GM21717 (cell line): ENCODE data around the gene RHBG.

ENCODE experiments used
- ATAC-seq: cut with Tn5 transposase; IDR thresholded peaks from one replicate; pipeline ENCODE4 v1.9.1; 2021; ENCODE audit warnings: mild to moderate bottlenecking, moderate library complexity; ENCODE audit not compliant: unreplicated experiment

RHBG gene

DNA sequence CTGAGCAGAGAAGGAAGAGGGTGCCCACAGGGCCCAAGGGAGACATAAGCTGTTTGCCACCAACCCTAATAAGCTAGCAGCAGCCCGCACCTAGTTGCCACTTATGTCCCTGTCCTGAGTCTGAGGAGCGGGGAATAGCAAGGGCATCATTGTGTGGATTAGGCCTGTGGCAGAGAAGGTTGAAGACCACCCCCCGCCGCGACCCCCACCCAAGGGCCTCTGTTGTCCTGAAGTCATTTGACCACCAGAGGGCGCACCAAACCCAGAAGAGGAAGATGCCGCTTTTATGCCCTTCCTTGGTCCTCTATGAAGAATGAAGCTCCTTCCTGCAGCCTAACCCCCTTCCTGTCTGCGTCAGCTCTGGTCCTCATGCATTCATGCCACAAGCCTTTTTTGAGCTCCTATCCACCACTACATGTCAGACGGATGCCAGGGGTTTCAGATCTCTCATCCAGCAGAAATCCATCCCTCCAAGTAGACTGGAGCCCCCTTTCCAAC is 16.6 kb downstream of the RHBG start:
- no peak for ATAC-seq

DNA sequence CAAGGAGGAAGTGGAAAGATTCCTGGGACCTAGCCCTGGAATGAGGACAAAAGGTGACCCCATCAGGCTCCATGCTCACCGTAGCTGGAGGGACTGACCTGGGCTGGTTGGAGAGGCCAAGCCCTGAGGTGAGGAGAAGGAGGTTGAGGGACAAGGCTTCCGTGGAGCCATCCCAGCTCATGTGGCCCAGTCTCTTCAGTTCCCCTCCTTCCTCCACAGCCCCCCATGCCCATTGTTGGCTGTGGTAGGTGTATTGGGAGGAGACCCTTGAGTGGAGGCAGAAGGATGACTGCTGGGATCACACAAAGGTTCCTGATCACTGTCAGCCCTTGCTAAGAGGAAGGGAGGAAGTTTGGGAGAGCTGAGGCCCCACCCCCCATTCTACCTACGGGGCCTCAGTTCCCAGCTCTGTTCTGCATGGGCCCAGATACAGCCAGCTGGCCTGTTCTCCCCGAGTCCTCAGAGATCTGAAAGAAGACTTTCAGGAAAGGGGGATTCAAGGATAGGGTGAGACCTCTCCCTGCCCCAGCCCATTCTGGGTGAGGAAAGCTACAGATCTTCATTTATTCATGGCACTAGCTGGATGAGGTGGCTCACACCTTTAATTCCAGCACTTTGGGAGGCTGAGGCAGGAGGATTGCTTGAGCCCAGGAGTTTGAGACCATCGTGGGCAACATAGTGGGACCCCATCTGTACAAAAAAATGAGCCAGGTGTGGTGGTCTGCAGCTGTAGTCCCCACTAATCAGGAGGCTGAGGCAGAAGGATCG is 17.3 kb downstream of the RHBG start:
- no peak for ATAC-seq

DNA sequence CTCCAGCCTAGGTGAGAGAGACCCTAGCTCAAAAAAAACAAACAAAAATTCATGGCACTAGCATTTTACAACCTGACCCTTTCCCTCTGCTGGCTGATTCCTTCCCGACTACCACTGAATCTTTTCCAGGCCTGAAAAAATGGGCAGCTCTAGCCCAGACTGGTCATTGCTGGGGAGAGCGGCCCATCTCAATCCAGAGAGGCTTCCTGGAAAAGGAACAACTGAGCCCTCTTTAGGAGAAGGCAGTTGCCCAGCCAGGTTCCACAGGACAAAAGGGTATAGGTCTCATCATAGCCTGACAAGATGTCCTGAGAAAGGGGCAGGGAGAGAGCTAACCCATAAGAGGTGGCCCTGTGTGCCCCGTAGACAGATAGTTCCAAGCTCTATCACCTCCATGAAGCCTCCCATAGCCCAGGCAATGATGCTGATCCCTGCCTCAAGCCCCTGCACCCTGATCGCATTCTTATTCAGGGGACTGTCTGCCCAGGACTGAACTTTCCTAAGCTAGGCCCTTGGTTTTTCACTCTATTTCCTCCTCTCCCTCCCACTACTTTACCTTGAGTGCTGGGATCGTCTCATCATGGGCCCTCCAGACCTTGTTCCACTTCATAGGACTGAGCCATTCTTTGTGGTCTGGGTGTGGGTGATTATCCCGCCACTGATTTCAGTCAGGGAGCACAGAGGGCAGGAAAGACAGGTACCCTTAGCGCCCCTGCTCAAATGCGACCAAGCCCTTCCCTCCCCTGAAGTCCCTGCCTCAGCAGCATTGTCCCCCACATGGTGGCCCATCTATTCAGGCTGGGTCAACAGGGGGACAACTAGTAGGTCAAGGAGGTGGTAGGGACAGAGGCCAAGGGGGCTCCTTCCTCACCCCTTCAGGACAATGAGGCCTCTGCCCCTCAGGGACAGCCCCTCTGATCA is 18.2 kb downstream of the RHBG start:
- ATAC-seq = no peak

DNA sequence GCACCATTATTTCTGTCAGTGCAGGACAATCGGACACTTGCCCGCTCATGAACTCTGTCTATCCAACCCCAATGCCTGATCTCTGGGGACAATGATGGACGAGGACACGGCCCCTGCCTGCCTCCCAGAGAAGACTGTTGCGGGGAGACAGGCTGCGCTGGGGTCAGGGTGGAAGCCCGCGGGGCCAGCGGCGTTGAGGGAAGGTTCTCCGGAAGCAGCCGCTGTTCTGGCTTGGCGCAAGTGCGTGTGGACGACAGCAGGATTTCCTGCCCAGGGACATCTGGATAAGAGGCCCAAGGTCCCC is 18.8 kb downstream of the RHBG start:
- ATAC-seq = no peak

DNA sequence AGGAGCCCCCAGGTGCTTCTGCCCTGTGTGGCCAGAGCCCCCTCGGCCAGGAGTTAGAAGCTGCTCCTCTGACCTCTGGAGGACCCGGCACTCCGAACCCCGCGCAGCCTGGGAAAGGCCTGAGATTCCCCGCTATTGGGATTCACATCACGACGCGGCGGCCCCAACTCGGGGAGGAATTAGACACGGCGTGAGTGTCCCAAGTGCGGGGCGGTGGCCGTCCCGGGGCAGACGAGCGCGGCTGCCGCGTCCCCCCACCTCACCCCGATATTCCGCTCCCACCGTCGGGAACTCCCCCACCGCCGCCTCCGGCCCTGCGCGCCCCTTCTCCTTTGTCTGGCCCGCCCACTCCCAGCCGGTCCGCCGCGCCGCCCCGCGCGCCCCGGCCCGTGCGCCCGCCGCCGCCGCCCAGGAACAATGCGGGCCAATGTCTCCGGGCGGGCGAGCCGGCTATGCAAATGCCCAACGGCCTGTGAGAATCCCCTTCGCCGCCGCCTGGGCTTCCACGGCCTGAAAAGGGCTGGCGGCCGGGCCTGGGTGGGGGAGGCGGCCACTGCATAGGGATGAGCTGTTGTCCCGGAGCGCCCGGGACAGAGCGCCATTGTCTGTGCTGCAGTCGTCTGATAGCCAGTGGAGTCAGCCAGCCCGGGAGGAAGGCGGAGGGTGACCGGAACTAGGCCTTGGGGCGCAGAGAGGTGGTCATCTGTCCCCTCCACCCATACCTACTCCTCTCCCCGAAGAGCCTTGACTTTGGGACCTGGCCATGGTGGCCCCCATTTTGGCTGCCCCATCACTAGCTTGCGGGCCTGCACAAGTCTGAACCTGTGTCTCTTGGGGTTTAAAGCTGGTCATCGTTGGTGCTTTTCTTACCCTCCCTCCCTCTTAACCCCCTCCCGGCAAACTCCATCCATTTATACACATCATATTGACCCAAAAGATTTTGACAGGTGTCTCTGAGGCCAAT is 19.4 kb downstream of the RHBG start:
- ATAC-seq = no peak

DNA sequence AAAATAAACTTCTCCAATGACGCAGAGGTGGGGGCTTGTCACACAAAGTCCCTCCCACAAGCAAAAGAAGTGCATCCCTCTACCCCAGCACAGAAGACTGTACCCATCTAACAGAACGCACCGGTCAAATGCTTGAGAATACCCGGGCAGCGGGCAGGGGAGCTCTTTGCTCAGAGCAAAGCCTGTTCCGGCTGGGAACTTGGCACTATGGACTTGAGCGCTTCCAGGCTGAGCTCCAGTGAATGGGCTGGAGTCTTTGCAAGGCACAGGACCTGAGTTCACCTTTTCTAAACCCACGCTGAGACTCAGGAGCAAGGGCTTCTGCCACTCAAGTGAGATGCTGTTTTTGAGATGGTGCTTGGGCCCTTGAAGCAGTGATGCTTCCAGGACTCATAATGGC is 20.3 kb downstream of the RHBG start:
- no peak for ATAC-seq

DNA sequence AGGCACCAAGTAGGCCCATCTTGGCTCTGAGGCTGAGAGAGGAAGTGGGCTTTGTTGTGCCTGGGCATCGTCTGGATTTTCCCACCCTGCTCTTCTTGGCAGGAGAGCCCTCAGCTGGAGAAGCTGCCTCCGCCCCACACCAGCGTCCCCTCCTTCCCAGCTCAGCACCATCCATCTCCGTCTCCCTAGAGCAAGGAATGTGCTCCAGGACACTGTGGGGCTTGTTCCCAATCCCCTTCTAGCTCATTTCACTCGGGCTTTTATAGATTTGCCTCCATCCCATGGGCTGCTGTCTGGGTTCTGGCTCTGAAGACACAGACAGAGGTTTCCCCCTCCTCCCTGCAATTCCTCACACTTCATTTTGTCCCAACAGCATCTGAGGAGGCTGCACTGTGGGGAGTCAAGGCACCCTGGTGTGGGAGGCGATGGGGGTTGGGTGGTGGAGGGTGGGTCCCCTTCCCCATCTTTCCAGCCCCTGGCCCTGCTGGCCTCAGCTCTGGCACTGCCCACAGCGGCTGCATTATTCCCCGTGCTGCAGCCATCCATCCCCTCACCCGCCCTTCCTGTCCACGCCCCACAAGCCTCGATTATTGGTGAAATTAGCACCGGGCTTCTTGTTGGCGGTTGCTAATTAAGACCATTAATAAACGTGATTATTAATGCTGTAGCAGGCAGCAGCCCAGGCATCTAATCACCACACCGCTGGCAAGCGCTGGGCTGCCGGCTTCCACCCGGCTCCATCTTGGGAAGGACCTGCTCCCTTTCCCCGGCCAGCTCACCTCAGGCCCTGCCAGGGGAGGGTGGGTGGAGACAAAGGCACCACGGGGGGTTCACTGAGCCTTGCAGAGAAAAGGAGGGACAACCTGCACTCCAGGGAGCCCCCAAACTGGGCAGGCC is 21.7 kb downstream of the RHBG start:
- no peak for ATAC-seq

DNA sequence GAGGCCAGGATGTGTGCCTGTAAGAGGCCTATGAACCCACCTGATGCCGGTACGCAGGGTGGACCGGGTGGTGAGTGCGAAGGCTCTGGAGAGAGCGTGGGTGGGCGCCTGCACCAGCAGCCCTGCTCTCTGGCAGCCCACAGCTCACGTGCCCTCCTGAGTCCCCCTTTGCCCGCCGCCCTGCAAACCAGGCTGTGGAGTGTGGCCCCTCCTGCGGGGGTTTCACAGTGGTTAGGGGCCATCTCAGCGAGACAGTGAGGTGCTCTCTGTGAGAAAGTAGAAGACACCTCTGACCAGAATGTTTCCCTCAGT is 22.3 kb downstream of the RHBG start:
- ATAC-seq = no peak

DNA sequence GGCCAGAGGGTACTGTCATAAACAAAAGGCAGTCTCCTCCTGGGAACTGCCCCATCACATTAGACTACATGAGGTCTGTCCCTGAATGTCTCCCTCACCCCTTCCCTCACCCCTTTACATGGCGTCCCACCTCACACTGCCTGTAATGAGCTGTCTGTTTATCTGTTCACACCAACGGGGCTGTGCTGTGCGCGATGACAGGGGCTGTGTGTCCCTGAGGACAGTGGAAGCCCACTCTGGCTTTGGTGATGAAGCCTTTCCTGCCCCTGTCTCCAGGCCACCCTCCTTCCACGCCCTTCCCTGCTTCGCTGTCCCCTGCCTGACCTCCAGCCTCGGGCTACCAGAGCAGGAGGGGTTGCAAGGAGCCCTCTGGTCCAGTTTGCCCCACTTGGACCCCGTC is 22.7 kb downstream of the RHBG start:
- no peak for ATAC-seq

DNA sequence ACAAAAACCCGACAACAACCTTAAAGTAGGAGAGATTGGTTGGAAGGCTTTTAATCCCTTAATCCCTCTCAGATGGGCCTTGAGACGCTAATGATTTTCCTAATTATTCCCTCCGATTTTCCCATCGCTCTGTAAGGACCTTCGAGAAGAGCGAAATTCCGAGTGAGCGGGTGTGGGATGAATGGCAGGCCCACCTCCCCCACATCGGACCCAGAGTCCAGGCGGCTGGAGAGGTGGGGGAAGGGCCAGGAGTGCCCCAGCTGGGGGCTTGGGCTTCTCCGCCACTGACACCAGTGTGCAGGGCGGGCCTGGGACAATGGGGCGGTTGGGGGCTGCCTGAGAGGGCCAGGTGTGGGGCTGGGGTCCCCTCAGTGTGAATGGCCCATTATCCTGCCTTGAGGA is 23.4 kb downstream of the RHBG start:
- ATAC-seq = no peak

DNA sequence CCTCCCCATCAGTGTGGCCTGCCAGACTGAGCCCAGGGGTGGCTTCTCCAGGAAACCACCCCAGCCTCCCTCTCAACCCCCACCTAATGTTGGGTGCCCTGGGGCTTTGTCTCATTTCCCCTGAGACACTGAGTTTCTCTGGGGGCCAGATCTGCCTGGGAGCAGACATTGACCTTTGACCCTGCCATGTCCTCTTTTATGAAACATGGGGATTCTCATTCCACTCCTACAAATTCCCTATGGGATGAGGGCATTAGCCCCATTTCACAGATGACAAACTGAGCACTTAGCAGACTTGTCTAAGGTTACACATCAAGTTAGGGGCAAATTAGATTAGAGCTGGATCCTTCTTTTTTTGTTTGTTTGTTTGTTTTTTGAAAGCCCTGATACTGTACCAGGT is 24.1 kb downstream of the RHBG start:
- no peak for ATAC-seq

DNA sequence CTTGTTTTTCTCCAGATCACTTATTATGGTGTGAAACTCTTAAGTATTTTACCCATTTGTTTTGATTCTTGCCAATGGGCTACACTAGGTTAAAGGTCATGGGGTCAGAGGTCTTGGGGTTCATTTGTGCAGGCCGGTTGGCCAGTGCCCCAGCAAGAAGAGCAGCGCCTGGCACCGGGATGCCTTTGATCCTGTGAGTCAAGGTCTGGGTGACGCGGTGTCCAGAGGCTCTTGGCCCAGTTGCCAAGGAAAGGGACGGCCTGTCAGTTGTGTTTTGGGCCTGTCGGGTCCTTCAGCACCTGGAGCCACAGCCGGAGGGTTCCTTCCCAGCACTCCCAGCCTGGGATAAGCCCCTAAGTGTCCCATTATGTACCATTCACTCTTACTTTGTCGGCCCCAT is 25.1 kb downstream of the RHBG start:
- ATAC-seq = no peak

DNA sequence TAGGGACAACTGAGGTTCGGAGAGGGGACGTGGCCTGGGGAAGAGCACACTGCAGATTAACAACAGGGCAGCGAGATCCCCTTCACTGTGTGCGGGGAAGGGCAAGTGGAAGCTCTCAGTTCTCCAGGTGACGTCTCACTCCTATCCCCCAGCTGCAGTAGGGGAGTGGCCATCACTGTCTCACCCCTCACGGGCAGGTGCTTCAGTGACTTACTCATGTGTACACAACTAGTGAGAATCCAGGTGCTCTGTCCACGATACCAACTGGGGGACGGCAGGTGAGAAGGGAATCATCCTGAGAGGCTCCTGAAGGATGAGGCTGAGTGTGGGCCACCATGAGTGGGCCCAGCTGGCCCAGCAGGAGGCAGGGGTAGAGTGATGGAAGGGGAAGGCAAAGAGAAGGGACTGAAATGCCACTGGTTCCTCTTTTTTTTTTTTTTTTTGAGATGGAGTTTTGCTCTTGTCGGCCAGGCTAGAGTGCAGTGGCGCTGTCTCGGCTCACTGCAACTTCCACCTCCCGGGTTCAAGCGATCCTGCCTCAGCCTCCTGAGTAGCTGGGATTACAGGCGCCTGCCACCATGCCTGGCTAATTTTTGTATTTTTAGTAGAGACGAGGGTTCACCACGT is 25.9 kb downstream of the RHBG start:
- no peak for ATAC-seq

DNA sequence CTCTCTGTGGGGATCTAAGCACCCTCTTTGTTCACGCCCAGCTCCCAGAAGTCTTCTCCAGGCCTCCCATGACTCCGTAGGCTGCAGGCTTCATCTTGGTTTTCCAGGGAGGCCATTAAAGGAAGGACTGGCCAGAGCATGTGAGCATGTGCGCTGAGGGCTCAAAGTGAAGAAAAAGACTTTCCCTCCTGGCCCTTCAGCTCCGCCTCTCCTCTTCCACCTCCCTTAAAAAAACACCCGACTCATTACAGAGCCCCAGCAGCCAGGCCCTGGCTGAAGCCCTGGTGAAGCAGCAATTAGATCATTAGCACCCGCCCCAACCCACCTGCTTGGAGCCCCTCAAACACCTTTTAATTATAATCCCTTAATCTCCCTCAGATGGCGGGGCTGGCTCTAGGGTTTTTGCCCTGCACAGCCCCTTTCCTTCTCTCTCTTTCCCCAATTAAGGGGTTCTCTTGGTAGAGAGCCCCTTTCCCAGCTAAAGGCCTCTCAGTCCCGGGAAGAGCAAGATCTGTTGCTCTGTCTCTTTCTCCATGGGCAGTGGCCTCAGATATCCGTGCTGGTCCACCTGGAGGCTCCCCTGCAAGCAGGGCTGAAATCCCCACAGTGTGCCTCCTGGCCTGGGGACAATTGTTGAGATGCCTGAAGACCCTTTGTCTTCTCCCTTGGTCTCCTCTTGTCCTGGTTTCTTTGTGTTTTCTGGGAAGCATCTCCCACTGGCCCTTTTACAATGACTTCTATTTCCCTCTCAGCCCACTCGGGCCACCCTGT is 30.5 kb downstream of the RHBG start:
- no peak for ATAC-seq

DNA sequence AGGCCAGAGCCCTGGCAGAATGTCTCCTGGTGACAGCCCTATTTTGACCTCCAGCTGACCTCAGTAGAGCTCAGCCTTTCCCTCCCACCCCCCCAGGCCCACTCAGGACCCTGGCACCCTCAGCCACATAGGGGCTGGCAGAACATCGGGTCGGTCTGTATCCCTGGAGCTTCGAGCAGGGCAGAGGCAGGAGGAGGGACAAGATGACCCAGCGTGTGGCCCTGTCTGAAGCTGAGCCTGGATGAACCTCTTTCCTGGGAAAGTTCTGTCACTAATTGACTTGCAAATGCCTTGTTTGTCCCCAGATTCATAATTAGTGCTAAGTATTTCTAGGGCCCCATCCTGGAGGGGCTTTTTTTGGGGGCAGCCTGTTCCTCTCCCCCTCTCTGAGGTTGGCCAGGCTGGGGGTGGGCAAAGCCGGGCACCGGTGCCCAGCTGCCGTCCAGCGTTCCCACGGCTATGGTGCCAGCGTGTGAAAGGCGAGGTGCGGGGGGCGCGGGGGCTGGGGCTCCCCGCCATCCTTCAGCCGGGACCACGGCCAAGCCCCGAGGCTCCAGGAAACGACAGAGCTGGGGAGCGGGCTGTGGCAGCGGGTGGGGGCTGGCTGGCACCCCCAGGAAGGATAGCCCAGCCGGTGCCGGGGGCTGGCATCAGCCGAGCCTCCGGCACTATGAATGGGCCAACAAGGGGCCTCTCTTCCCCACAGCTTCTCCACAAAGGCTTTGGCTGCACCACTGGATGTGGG is 31.4 kb downstream of the RHBG start:
- ATAC-seq = no peak

DNA sequence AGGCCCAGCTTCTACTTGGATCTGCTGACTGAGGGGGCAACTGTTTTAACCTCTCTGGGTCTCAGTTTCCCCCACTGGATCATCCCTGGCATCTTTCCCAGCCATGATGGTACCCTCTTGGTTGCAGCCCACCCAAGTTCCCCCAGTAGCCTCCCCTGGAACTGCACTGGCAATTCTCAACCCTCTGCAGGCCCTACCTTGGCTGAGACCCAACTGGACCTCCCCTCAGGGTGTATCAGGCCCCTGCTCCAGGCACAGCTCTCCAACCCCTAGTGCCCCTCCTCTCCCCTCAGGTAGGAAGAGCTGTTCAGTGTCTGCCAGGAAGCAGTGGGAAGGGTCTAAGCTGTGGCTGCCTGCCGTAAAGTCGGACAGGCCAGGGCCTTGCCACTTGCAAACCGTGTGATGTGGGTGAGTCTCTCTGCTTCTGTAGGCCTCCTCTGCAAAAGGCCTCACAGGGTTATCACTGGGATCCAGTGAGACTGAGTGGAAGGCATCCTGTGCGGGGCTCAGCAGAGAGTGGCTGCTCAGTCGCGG is 32.1 kb downstream of the RHBG start:
- no peak for ATAC-seq

DNA sequence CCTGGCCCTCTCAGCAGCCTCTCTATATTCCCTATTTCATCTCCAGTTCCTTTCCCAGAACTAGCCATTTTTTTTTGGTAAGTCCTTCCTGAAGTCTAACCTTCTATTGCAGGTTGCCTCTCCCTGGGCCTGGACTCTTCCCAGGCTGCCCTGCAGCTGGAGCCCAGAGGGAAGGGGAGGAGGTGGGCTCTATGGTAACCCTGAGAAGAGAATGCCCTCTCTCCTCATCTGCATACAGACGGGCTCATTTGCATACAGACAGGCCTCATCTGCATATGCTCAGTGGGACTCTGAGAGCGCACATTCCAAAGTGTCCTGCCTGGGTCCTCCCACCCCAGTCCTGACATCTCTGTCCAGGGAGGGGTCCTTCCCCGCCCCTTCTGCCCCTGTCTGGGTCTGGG is 32.7 kb downstream of the RHBG start:
- no peak for ATAC-seq
